ENCODE measurements around the gene ALG6.
"Not testable (repeated sequence)": the region's sequence is repeated elsewhere in the genome, so short reads cannot be mapped to it uniquely, and the experiment has no call there.

Gene ALG6

DNA sequence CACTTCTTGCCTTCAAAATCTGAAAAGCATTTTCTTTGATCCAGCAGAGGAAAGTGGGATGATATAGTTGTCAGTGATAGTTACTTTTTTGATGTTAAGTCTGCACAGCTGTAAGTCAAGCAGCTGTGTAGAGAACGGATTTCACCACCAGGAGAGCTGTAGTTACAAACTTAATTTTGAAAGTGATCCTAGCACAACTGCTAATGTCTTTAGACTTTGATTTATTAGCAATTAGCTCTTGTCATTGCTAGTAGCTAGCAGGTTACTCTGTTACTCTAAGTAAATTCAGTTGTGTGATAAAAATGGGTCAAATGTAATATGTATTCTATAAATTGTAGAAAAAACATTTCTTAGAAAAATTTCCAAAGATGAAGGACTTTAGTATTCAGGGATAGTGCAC is 46.0 kb downstream of the ALG6 start:
- DNase-seq: no peak

DNA sequence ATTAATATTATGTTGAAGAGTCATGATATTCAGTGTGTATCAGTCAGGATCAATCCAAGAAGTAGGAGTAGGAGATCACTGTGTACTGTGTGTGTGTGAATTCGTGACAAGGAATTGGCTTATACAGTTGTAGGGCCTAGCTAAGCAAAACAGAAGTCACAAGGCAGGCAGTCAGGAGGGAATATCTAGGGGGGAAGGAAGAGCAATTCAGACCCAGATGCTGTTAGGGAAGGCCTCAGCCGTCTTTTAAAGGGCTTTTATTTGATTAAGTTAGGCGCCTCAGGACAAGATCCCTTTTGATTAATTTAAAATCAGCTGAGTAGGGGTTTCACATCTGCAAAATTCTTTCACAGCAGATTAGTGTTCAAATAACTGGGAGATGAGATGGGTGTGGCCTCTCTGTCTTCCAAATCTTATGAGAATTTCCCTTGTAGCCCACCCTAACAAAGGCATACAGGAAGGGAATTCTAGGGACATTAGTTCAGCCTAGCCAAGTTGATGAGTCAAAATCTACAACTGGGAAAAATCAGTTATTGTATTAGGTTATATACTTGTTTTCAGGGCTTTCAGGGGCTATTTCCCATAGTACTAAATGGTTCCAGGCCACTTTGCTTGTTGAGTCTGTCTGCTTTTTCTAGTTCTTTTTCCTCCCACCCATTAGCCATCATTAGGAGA is 47.4 kb downstream of the ALG6 start:
- no peak for DNase-seq

DNA sequence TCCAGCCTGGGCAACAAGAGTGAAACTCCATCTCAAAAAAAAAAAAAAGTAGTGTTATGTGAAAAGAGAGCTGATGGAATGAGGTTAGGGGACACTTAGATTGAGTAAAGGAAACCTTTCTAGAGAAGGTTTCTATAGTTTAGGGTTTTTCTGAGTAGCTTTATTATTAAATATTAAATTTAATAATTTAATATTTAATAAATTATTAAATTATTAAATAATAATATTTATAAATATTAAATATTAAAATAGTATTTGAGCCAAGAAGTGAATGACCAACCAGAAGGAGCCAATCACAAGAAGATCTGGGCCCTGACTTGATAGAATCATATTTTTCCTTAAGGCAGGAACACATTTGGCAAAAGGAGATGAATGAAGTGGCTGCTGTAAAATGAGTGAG is 50.7 kb downstream of the ALG6 start:
- DNase-seq: no peak

DNA sequence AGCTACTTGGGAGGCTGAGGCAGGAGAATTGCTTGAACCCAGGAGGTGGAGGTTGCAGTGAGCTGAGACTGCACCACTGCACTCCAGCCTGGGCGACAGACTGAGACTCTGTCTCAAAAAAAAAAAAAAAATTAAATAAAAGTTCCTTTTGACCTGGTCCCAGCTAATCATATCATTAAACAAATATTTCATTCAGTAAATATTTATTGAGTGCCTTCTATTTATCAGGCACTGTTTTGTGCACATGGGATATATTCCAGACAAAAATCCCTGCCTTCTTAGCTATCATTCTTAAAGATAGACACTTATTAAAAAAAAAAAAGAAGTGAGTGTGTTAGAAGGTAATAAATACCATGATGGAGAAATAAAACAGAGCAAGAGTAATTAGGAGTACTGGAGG is 53.3 kb downstream of the ALG6 start:
- not testable (repeated sequence) for DNase-seq

DNA sequence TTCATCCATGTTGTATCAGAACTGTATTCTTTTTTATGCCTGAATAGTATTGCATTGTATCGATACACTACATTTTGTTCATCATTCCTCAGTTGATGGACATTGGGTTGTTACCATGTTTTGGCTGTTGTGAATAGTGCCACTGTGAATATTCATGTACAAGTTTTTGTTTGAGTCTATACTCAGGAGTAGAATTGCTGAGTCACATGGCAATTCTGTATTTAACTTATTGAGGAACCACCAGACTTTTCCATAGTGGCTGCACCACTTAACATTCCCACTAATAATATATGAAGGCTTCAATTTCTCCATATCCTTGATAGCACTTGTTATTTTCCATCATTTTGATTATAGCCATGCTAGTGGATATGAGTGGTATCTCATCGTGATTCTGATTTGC is 56.2 kb downstream of the ALG6 start:
- no peak for DNase-seq

DNA sequence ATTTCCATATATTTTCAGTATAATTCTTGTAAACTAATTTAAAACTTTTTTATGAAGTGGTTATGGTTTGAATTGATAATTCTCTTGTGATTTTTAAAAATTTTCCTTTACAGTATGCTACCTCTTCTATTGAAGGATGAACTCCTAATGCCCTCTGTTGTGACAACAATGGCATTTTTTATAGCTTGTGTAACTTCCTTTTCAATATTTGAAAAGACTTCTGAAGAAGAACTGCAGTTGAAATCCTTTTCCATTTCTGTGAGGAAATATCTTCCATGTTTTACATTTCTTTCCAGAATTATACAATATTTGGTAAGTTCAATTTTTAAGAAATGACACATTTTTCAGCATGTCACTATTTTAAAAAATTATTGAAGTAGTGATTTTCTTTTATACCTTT is 61.4 kb downstream of the ALG6 start:
- DNase-seq: no peak

DNA sequence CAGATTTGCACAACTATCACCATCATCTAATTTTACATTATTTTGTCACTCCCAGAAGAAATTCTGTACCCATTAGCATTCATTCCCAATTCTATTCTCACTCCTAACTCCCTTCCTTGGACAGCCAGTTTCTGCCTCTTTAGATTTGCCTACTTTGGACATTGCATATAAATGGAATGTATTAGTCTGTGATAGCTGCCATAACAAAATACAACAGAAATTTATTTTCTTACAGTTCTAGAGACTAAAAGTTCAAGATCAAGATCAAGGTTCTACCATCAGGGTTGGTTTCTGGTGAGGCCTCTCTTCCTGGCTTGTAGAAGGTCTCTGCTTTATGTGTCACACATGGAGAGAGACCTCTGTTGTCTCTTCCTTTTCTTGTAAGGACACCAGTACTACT is 61.9 kb downstream of the ALG6 start:
- DNase-seq: no peak

DNA sequence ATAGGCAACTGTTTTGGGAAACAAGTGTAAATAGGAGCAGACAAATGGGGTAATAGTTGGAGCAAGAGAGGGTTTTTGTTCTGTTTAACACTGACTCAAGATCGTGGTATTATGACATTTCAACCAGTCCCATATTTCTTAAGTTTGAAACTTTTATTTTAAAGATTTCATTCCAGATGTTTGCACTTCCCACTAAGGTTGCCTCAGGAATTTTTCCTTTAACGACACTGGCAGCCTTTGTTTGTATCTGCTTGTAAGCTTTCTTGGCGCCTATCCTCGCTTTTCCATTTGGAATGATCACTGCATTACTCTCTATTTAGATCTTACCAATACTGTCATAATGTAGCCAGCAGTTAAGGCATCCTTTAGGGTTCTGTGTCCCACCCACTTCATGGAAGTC is 67.7 kb downstream of the ALG6 start:
- no peak for DNase-seq

DNA sequence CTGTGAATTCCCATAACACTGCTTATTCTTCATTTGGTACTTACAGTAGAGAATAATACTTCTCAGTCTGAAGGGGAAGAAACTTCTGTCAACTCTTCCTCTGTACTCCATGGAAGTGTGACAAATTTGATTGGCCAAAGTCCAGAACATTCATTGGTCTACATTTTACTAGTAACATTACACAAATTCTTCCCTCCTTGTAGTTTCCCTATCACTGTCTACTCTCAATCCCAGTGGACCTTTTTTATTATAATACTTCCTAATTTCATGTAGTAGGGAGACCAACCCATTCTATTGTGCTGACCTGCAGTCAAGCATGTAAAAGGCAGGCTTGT is 74.7 kb downstream of the ALG6 start:
- no peak for DNase-seq

DNA sequence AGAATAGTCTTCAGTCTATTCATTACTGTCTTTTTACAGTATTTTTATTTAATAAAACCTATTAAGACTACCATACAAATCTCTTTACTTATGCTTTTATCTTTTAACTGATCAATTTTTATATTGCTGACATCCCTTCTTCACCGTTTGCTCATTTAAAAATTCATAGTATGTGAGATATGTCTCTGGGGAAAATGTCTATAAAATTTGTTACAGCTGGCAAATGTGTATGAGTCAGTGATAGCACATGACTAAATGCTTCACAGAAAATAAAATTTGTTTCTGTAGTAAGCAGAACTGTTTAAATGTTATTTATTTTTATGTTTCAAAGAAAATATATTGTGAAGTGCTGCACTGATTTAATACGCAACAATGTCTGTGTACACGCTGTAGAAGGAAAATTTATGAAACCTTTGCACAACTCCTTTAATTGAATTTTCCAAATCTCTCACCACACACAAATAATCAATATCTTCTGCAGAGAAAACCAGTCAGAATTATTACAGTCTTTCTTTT is 81.4 kb downstream of the ALG6 start:
- DNase-seq: no peak

DNA sequence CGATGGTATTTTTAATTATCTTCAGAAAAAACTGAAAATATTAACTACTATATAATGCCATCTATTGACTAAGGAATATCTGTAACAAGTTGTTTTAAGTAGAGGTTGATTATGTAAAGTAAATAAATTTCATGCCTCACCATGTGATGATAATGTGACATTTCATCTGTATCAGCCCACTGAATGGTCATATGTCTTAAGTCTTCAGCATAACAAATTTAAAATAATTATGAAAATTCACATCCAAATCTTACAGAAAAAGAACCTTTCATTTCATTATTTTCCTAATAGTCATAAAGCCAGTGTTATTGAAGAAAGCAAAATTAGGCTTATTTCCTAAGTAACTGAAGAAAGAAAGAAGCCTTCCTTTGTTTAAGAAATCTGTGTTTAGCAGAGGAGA is 83.0 kb downstream of the ALG6 start:
- DNase-seq: no peak

DNA sequence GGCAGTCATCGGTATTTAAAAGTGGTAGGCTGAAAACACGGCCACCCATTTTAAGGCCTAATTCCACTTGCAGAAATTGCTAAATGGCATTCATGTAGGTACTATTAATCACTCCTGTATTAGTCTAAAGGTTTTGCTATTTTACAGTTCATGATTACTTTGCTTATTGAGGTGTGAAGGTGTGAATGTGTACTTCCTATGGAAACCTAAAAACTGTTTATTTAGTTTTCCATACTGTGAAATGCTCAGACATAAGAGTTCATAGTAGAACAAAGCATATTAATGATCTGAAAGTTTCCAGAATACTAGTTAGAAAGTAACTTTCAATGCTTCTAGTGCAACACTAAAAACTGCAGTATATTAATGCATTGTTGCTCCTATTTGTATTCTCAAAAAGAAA is 85.8 kb downstream of the ALG6 start:
- DNase-seq: no peak

DNA sequence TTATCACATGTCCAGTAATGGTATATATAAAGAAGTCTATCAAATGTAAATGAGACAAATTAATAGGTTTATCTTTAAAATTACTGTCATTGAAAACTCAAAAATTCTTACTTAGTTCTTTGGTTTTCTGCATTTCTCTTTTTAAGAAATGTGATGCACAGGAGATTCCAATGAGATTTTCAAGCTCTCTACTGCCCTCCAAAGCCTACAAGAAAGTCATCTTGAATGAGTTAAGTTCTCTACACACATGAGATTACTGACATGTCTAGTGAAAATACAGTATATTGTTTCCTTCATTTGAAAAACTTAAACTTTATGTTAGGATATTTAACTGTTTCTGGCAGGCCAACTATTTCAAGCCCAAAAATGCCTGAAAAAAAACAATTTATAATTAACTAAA is 86.8 kb downstream of the ALG6 start:
- no peak for DNase-seq

DNA sequence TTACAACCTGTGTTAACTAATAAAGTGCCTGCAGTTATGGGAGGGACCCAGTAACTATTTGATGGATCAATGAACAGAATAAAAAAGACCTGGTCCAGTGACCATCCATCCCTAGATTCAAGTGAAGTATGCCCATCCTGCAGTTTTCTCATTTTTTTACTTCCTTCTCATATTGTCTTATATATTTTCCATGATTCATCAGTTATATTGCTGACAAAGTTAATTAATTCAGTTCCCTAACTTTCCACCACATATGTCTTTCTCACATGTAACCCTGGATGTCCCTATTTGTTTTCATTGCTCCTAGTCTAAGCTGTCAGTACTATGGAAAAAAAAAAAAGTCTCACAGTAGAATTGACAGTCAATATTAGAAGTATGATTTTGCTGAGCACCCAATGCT is 91.3 kb downstream of the ALG6 start:
- DNase-seq: no peak

DNA sequence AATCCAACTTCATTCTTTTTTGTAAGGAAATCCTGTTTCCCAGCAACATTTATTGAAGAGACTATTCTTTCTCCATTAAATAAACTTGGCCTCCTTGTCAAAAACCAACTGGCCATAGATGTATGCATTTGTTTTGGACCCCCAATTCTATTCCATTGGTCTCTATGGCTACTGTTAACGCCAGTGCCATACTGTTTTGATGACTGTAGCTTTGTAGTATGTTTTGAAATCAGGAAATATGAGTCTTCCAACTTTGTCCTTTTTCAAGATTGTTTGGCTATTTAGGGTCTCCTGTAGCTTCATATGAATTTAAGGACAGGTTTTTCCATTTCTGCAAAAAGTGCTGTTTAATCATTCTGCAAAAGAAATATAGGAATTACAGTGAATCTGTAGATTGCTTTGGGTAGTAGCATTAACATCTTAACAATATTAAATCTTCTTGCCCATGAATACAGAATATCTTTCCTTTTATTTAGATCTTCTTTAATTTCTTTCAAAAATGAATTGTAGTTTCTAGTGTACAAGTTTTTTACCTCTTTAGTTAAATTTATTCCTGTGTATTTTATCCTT is 94.3 kb downstream of the ALG6 start:
- no peak for DNase-seq

DNA sequence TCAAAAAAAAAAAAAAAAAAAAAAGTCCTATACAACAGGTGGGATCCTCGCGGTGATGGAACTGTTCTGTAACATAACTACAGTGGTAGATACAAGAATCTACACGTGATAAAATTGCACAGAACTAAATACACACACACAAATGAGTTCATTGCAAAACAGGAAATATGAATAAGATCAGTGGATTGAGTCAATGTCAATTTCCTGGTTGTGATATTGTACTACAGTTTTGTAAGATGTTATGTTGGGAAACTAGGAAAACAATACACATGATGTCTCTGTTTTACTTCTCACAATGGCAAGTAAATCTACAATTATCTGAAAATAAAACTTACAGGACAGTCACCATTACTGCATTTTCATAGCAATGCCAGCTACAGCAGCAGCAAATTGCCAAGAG is 95.8 kb downstream of the ALG6 start:
- no peak for DNase-seq

DNA sequence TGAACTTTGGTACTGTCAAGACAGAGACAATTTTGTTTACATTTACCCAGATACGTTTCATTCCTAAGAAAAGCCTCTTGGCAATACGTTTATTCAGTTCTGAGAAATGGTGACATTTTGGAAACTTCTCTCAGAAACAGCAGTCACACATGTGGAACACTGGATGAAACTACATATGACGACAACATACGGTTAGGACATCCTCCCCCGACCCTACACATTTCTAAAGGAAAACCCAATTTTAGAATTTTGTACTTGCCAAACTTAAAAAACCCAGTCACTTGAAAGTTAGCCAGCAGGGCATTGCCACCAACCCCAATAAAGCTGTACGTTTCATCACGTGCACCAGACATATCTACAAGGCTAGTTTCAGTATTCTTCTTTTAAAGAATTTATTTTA is 98.8 kb downstream of the ALG6 start:
- DNase-seq: no peak

DNA sequence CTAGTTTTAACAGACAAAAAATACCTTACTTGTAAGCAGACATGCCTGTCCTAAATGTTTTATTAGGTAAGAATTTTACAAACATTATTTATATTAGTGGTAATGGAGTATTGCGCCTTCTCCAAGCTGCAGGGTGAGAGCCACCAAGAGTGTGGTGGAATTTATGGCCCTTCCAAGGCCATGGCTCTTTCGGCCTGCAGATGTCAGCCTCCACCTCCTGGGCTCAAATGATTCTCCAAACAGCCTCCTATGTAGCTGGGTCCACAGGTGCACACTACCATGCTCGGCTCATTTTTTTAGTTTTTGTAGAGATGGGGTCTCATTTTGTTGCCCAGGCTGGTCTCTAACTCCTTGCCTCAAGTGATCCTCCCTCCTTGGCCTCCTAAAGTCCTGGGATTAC is 99.3 kb downstream of the ALG6 start:
- DNase-seq: no peak

DNA sequence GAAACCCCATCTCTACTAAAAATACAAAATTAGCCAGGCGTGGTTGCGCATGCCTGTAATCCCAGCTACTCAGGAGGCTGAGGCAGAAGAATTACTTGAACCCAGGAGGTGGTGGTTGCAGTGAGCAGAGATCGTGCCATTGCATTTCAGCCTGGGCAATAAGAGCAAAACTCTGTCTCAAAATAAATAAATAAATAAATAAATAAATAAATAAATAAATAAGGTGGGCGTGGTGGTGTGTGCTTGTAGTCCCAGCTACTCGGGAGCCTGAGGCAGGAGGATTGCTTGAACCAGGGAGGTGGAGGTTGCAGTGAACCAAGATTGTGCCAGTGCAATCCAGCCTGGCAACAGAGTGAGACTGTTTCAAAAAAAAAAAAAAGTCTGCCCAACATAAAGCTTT is 101.3 kb downstream of the ALG6 start:
- not testable (repeated sequence) for DNase-seq

DNA sequence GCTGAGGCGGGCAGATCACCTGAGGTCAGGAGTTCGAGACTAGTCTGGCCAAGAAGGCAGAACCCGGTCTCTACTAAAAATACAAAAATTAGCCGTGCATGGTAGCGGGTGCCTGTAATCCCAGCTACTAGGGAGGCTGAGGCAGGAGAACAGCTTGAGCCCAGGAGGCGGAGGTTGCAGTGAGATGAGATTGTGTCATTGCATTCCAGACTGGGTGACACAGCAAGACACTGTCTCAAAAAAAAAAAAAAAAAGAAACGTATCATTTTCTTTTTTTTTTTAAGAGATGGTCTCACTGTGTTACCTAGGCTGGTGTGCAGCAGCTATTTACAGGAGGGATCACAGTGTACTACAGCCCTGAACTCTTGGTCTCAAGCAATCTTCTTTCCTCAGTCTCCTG is 108.3 kb downstream of the ALG6 start:
- no peak for DNase-seq

DNA sequence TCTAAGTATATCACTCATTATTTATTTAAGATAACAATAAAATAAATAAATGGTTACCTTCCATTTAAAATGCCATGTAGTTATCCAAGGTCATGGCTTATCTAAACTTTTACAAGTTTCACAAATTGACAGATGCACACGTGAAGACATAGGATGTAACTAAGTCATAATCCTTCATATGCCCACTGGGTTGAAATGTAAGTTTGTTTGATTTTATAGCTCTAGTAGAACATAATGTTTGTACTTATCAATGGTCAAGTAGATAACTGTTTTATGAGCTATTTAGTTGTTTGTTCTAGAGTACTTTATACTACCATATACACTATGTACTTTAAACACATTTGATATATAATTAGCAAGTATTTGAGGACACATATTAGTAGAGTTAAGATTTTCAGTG is 112.6 kb downstream of the ALG6 start:
- DNase-seq: no peak

DNA sequence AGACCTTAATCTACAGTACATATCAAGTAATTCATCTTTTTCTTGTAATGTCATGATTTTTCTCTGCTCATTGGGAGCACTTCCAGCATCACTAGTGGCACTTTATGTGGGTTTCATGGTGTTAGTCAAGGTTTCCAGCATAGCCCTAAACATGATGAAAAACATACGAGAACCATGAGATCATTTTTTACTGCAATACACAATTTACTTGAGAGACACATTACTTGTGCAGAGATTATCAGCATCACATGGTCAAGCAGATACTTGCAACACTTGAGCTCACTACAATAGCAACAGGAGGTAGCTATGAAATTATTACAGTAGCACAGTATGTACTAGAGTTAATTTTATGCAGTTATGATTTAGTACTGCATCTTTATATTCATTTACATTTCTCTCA is 119.2 kb downstream of the ALG6 start:
- no peak for DNase-seq

DNA sequence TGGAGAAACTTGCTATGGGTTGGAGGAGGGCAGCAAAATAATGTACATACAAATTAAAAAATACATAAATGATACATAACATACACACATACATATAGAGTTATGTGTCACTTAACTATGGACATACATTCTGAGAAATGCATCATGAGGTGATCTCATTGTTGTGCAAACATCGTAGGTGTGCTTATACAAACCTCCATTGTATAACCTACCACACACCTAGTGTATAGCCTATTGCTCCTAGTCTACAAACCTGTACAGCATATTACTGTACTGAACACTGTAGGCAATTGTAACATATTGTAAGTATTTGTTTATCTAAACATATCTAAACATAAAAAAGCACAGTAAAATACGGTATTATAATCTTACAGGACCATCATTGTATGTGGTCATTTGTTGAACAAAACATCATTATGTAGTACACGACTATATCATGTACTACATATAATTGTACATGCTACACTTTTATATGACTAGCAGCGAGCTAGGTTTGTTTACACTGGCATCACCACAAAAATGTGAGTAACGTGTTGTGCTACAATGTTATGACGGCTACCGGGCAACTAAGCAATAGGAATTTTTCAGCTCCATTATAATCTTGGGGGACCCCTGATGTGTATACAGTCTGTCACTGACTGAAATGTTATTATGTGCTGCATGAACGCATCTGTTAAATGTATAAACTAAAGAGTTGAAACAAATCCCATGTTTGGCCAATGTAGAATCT is 120.1 kb downstream of the ALG6 start:
- no peak for DNase-seq

Data from amygdala (tissue), 56 donors.